OCI-LY3 (cell line): Measurements from ENCODE around the gene PRICKLE2.

Experiments used
- H2AFZ ChIP-seq: fragments of 200-600, 300-600 bp; shearing (Covaris generic); 2 replicates; pipeline ENCODE4 v1.6.0; 2014; ENCODE audit warnings: antibody characterized with exemption, low read depth, low read length
- H3K27ac ChIP-seq: fragments of 200-600, 300-600 bp; sonication (generic); 2 replicates; pipeline ENCODE4 v1.5.1; 2014; ENCODE audit warnings: mild to moderate bottlenecking, low read length, moderate library complexity, mixed read lengths
- H3K27me3 ChIP-seq: fragments of 200-600, 300-600 bp; sonication (generic); 2 replicates; pipeline ENCODE4 v1.6.1; 2014; ENCODE audit warnings: low read depth, low read length, mixed read lengths
- H3K36me3 ChIP-seq: fragments of 200-600, 300-600 bp; sonication (generic); replicated peaks from 2 replicates; pipeline ENCODE3; 2014; ENCODE audit warnings: low read depth, low read length, mixed read lengths
- H3K4me1 ChIP-seq: fragments of 300-600, 200-600 bp; sonication (generic); 2 replicates; pipeline ENCODE4 v1.6.1; 2014; ENCODE audit warnings: low read length, mixed read lengths
- H3K4me2 ChIP-seq: fragments of 200-600, 300-600 bp; sonication (generic); 2 replicates; pipeline ENCODE4 v1.6.1; 2014; ENCODE audit warnings: low read length, mixed read lengths
- H3K4me3 ChIP-seq: fragments of 300-600, 200-600 bp; sonication (generic); 2 replicates; pipeline ENCODE4 v1.5.1; 2014; ENCODE audit warnings: antibody characterized with exemption, mild to moderate bottlenecking, low read length, moderate library complexity
- H3K79me2 ChIP-seq: fragments of 300-600, 200-600 bp; shearing (Covaris generic); 2 replicates; pipeline ENCODE4 v1.6.1; 2014; ENCODE audit warnings: mild to moderate bottlenecking, low read length, mixed read lengths
- H3K9ac ChIP-seq: fragments of 300-600, 200-600 bp; shearing (Covaris generic); 2 replicates; pipeline ENCODE4 v1.6.0; 2014; ENCODE audit warnings: mild to moderate bottlenecking, low read length, moderate library complexity
- H3K9me3 ChIP-seq: fragments of 200-600, 300-600 bp; shearing (Covaris generic); 2 replicates; pipeline ENCODE4 v1.6.1; 2014; ENCODE audit warnings: low read length, mixed read lengths; ENCODE audit not compliant: insufficient read depth
- H4K20me1 ChIP-seq: fragments of 200-600, 300-600 bp; sonication (generic); 2 replicates; pipeline ENCODE4 v1.6.1; 2016; ENCODE audit warnings: low read length, mixed read lengths; ENCODE audit not compliant: insufficient read depth
- EZH2phosphoT487 ChIP-seq: fragments of 200-600 bp; shearing (Covaris generic); IDR thresholded peaks from 2 replicates; pipeline ENCODE4 v1.6.1; 2018; ENCODE audit warnings: antibody characterized with exemption, mixed run types, low read depth
- TF ChIP-seq, protein P1 (sequence below): fragments of 200-600, 300-600 bp; sonication (generic); IDR thresholded peaks from 2 replicates; pipeline ENCODE4 v1.5.1; 2014; ENCODE audit warnings: antibody characterized with exemption, low read length, low read depth

The PRICKLE2 gene

DNA sequence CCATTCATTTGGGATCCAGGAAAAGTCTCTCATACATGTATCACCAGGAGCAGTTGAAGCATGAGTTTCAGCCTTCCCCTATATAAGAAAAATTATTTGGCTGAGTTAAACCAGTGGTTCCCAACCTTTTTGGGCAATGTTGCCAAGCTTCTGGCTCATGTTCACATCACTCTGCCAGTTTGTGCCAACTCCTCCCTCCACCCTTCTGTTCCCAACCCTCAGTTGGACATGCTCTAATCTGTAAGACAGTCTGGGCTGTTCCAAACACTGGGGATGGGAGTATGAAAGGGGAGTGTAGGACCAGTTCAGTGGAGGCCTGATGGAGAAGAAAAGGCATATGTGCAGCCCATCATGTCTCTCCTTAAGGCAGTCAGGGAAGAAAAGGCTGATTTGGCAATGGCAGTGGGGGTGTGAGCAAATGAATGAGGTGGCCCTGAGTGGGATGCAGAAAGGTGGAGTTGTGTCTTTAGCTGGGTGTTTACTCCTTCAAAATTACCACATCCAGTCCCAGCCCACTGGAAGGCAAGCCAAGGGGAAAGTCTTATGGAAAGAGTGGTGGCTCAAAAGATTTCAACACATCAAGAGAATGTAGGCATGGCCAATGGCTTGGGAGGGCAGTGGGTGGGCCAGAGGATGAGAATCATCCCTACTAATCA, 32.0 kb upstream of the PRICKLE2 start:
- H3K9me3 ChIP-seq = no peaks in the 10 kb centered on the region
- H3K4me2 ChIP-seq = no peak overlapping the region
- H3K9ac ChIP-seq = no peak overlapping the region
- no peak overlapping the region for H3K4me3 ChIP-seq
- TF ChIP-seq, protein P1, sequence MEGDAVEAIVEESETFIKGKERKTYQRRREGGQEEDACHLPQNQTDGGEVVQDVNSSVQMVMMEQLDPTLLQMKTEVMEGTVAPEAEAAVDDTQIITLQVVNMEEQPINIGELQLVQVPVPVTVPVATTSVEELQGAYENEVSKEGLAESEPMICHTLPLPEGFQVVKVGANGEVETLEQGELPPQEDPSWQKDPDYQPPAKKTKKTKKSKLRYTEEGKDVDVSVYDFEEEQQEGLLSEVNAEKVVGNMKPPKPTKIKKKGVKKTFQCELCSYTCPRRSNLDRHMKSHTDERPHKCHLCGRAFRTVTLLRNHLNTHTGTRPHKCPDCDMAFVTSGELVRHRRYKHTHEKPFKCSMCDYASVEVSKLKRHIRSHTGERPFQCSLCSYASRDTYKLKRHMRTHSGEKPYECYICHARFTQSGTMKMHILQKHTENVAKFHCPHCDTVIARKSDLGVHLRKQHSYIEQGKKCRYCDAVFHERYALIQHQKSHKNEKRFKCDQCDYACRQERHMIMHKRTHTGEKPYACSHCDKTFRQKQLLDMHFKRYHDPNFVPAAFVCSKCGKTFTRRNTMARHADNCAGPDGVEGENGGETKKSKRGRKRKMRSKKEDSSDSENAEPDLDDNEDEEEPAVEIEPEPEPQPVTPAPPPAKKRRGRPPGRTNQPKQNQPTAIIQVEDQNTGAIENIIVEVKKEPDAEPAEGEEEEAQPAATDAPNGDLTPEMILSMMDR = no peak
- TF ChIP-seq EZH2phosphoT487 = no peak
- H4K20me1 ChIP-seq = no peaks in the 10 kb centered on the region
- no peak overlapping the region for H3K27ac ChIP-seq
- H3K36me3 ChIP-seq = no peaks in the 10 kb centered on the region
- H3K4me1 ChIP-seq = no peaks in the 10 kb centered on the region
- peaks cover 13% of the 10 kb centered on the region; the same call in 1 of the 2 replicates for H3K27me3 ChIP-seq
- no peaks in the 10 kb centered on the region for H3K79me2 ChIP-seq
- H2AFZ ChIP-seq = no peak overlapping the region

- Histone ChIP-seq H3K9ac (no peak overlapping the region), H3K9me3 (no peaks in the 10 kb centered on the region), H3K4me2 (no peak overlapping the region), H3K36me3 (no peaks in the 10 kb centered on the region), H3K4me1 (no peaks in the 10 kb centered on the region), H3K4me3 (no peak overlapping the region), H2AFZ (no peak overlapping the region), H3K27me3 (peaks cover 5% of the 10 kb centered on the region; the same call in 1 of the 2 replicates), H3K79me2 (no peaks in the 10 kb centered on the region), H4K20me1 (no peaks in the 10 kb centered on the region), H3K27ac (no peak overlapping the region)
- TF ChIP-seq EZH2phosphoT487 = no peak
- TF ChIP-seq, protein P1 = no peak
Measured at GRCh38 chr3:64255741-64256340, 30.6 kb upstream of the PRICKLE2 start.

DNA sequence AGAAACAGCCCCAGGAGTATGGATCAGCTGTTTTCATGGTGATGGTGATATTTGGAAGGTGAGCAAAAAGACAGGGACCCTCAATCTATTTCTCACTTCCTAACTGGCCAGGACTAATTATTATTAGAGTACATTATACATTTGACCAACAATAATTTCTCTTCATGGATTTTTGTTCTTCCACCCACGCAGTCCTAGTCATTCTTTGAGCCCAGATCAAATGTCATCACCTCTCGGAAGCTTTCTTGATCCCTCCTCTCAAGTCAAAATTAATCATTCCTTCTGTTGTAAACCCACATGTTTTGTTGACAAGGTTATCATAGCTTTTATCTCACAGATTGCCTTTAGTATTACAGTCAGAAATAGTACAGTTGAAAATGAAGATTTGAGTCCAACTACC, 29.2 kb upstream of the PRICKLE2 start:
- Histone ChIP-seq H2AFZ (no peak overlapping the region), H3K4me1 (no peaks in the 10 kb centered on the region), H3K79me2 (no peaks in the 10 kb centered on the region), H3K27me3 (peaks cover 5% of the 10 kb centered on the region; the same call in 1 of the 2 replicates), H3K4me2 (no peak overlapping the region), H3K27ac (no peak overlapping the region), H4K20me1 (no peaks in the 10 kb centered on the region), H3K4me3 (no peak overlapping the region), H3K9ac (no peak overlapping the region), H3K9me3 (no peaks in the 10 kb centered on the region), H3K36me3 (no peaks in the 10 kb centered on the region)
- TF ChIP-seq, protein P1 = no peak
- no peak for TF ChIP-seq EZH2phosphoT487

- Histone ChIP-seq H3K4me3 (no peak overlapping the region), H3K27me3 (peaks cover 5% of the 10 kb centered on the region; the same call in 1 of the 2 replicates), H3K9ac (no peak overlapping the region), H3K79me2 (no peaks in the 10 kb centered on the region), H4K20me1 (no peaks in the 10 kb centered on the region), H3K4me2 (no peak overlapping the region), H2AFZ (no peak overlapping the region), H3K9me3 (no peaks in the 10 kb centered on the region), H3K4me1 (no peaks in the 10 kb centered on the region), H3K36me3 (no peaks in the 10 kb centered on the region), H3K27ac (no peak overlapping the region)
- TF ChIP-seq, protein P1 = no peak
- TF ChIP-seq EZH2phosphoT487 = no peak
Measured at GRCh38 chr3:64253689-64254088, 28.4 kb upstream of the PRICKLE2 start.
